NCI-H128 (cell line): ENCODE data around the gene TBC1D28.
"Not testable (repeated sequence)": the region's sequence is repeated elsewhere in the genome, so short reads cannot be mapped to it uniquely, and the experiment has no call there.

Source experiments
- DNase-seq: peaks from one replicate; lab custom pipeline; 2025; ENCODE audit not compliant: unreplicated experiment; lab: John Stamatoyannopoulos, UW

Gene TBC1D28

GRCh38 chr17:18617613-18618012, 26.6 kb downstream of the TBC1D28 start:
- DNase-seq: not testable (repeated sequence)

DNA sequence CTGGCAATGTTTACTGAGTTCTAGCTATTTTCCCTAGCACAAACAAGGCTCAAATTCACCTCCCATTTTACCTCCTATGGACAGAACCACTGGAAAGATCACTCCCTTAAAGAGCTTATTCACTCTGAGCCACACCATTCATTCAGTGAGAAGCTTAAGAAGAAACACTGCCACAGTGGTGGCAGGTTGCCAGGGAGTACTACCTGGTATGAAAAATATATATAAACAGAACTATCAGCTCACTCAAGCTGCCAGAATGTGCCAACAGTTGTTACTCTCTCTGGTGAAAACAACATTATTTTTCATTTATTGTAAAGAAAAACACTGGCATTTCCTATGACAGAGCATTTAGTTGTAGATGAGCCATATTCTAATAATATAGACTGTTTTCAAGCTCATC, 31.2 kb downstream of the TBC1D28 start:
- not testable (repeated sequence) for DNase-seq

DNA sequence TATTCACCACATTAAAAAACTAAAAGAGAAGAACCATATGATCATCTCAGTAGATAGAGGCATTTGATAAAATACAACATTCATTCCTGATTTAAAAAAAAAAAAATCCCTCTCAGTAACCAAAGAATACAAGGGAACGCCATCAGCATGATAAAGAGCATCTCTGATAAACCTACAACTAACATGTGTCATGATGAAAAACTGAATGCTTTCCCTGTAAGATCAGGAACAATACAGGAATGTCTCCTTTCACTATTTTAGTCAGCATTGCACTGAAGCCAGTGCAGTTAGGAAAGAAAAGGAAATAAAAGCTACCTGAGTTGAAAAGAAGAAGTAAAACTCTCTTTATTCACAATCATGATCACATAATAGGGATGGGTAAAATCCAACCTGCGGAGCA, 51.1 kb downstream of the TBC1D28 start:
- not testable (repeated sequence) for DNase-seq
